OCI-LY1 (cell line): ENCODE measurements around the gene ARMC3.
"Not testable (repeated sequence)": the region's sequence is repeated elsewhere in the genome, so short reads cannot be mapped to it uniquely, and the experiment has no call there.

ENCODE experiments used
- H2AFZ ChIP-seq: fragments of 200-600 bp; sonication (generic), shearing (Covaris generic); 2 replicates; pipeline ENCODE4 v1.6.0; 2014; ENCODE audit warnings: antibody characterized with exemption, mild to moderate bottlenecking, low read length
- H3F3A ChIP-seq: fragments of 200-600 bp; sonication (generic), shearing (Covaris generic); 2 replicates; pipeline ENCODE4 v1.6.0; 2014; ENCODE audit warnings: mild to moderate bottlenecking, antibody characterized with exemption, low read length, moderate library complexity; ENCODE audit not compliant: insufficient read depth
- H3K27ac ChIP-seq: fragments of 200-600 bp; sonication (generic); 2 replicates; pipeline ENCODE4 v1.5.1; 2014; ENCODE audit warnings: low read length, mixed run types, mild to moderate bottlenecking, low read depth; ENCODE audit not compliant: poor library complexity, severe bottlenecking
- H3K27me3 ChIP-seq: fragments of 200-600 bp; sonication (generic); 2 replicates; pipeline ENCODE4 v1.6.0; 2014; ENCODE audit warnings: antibody characterized with exemption, mild to moderate bottlenecking, low read length, moderate library complexity; ENCODE audit not compliant: insufficient read depth
- H3K36me3 ChIP-seq: fragments of 200-600 bp; sonication (generic); 2 replicates; pipeline ENCODE4 v1.6.1; 2014; ENCODE audit warnings: mild to moderate bottlenecking, antibody characterized with exemption, low read length, moderate library complexity, mixed read lengths; ENCODE audit not compliant: insufficient read depth
- H3K4me1 ChIP-seq: fragments of 200-600 bp; sonication (generic); 2 replicates; pipeline ENCODE4 v1.5.1; 2014; ENCODE audit warnings: mild to moderate bottlenecking, low read length, moderate library complexity; ENCODE audit not compliant: insufficient read depth, severe bottlenecking
- H3K4me2 ChIP-seq: fragments of 200-600 bp; sonication (generic), shearing (Covaris generic); 2 replicates; pipeline ENCODE4 v1.6.1; 2014; ENCODE audit warnings: low read length
- H3K4me3 ChIP-seq: fragments of 200-600 bp; sonication (generic); 2 replicates; pipeline ENCODE4 v1.5.1; 2014; ENCODE audit warnings: low read length, low read depth, mild to moderate bottlenecking, mixed read lengths; ENCODE audit not compliant: poor library complexity, severe bottlenecking
- H3K79me2 ChIP-seq: fragments of 200-600 bp; shearing (Covaris generic); 2 replicates; pipeline ENCODE4 v1.6.1; 2016; ENCODE audit warnings: mixed run types, low read length, mixed read lengths; ENCODE audit not compliant: insufficient read depth
- H3K9ac ChIP-seq: fragments of 200-600 bp; sonication (generic), shearing (Covaris generic); 2 replicates; pipeline ENCODE4 v1.6.1; 2014; ENCODE audit warnings: mild to moderate bottlenecking, low read length, mixed read lengths
- H3K9me2 ChIP-seq: fragments of 200-600 bp; sonication (generic), shearing (Covaris generic); 2 replicates; pipeline ENCODE4 v1.6.1; 2014; ENCODE audit warnings: low read depth, mild to moderate bottlenecking, low read length, mixed read lengths
- H3K9me3 ChIP-seq: fragments of 200-600 bp; shearing (Covaris generic); 2 replicates; pipeline ENCODE4 v1.6.1; 2014; ENCODE audit warnings: low read length, mixed read lengths
- H4K20me1 ChIP-seq: fragments of 200-600 bp; sonication (generic), shearing (Covaris generic); 2 replicates; pipeline ENCODE4 v1.6.0; 2016; ENCODE audit warnings: mild to moderate bottlenecking, low read length; ENCODE audit not compliant: insufficient read depth
- EZH2 ChIP-seq: fragments of 200-600 bp; sonication (generic), shearing (Covaris generic); IDR thresholded peaks from 2 replicates; pipeline ENCODE4 v1.8.0; 2017; ENCODE audit warnings: borderline replicate concordance, mixed run types, mild to moderate bottlenecking, antibody characterized with exemption, low read length, moderate library complexity, mixed read lengths
- TF ChIP-seq, protein P1 (sequence below): fragments of 200-600 bp; sonication (generic), shearing (Covaris generic); IDR thresholded peaks from 2 replicates; pipeline ENCODE4 v1.5.1; 2017; ENCODE audit warnings: mild to moderate bottlenecking, antibody characterized with exemption, low read length, moderate library complexity, mixed read lengths

Gene ARMC3

DNA sequence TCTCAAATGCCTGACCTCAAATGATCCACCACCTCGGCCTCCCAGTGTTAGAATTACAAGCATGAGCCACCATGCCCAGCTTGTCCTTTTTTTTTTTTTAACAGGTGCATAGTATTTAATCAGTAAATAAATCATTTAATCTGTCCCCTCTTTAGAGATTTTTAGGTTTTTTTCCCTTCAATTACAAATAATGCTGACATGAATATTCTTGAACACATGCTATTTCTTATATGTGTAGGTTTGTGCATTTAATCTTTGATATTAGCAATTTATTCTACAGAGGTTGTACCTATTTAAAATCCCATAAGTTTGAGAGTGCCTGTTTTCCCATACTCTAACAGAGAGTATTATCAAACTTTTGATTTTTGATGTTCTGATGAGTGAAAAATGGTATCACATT lies 24.2 kb upstream of the ARMC3 start:
- no peaks in the 10 kb centered on the region for H3K27me3 ChIP-seq
- H3K4me3 ChIP-seq = no peak overlapping the region
- H3K79me2 ChIP-seq = no peaks in the 10 kb centered on the region
- H3K9ac ChIP-seq = no peak overlapping the region
- H2AFZ ChIP-seq = no peak overlapping the region
- no peaks in the 10 kb centered on the region for H3K4me1 ChIP-seq
- TF ChIP-seq EZH2 = no peak
- TF ChIP-seq, protein P1, sequence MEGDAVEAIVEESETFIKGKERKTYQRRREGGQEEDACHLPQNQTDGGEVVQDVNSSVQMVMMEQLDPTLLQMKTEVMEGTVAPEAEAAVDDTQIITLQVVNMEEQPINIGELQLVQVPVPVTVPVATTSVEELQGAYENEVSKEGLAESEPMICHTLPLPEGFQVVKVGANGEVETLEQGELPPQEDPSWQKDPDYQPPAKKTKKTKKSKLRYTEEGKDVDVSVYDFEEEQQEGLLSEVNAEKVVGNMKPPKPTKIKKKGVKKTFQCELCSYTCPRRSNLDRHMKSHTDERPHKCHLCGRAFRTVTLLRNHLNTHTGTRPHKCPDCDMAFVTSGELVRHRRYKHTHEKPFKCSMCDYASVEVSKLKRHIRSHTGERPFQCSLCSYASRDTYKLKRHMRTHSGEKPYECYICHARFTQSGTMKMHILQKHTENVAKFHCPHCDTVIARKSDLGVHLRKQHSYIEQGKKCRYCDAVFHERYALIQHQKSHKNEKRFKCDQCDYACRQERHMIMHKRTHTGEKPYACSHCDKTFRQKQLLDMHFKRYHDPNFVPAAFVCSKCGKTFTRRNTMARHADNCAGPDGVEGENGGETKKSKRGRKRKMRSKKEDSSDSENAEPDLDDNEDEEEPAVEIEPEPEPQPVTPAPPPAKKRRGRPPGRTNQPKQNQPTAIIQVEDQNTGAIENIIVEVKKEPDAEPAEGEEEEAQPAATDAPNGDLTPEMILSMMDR = no peak
- H3K9me2 ChIP-seq = no peaks in the 10 kb centered on the region
- no peaks in the 10 kb centered on the region for H3K9me3 ChIP-seq
- no peak overlapping the region for H3K4me2 ChIP-seq
- H3K36me3 ChIP-seq = no peaks in the 10 kb centered on the region
- no peaks in the 10 kb centered on the region for H3F3A ChIP-seq
- no peaks in the 10 kb centered on the region for H4K20me1 ChIP-seq
- no peak overlapping the region for H3K27ac ChIP-seq

DNA sequence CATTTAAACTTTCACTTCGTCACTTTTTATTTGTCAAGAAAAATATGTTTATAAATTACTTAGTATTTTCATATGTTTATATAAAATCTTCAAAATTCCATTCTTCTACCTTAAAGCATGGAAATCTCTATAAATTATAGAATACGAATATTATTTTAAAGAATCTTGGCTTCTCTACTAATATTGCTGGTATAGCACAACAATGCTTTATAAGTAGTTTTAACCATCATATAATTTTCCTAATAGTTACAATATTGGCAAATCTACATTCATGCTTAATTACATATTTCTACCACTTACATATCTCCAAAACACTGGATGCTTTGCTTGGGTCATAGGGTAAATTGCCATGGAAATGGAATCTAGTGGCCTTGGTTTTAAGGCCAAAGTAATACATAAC lies 21.1 kb upstream of the ARMC3 start:
- Histone ChIP-seq H3F3A (no peaks in the 10 kb centered on the region), H3K4me3 (no peak overlapping the region), H3K9me3 (no peaks in the 10 kb centered on the region), H3K4me1 (no peaks in the 10 kb centered on the region), H3K27me3 (no peaks in the 10 kb centered on the region), H3K36me3 (no peaks in the 10 kb centered on the region), H2AFZ (no peak overlapping the region), H3K27ac (no peak overlapping the region), H4K20me1 (no peaks in the 10 kb centered on the region), H3K9me2 (no peaks in the 10 kb centered on the region), H3K4me2 (no peak overlapping the region), H3K79me2 (no peaks in the 10 kb centered on the region), H3K9ac (no peak overlapping the region)
- no peak for TF ChIP-seq EZH2
- TF ChIP-seq, protein P1 = no peak

DNA sequence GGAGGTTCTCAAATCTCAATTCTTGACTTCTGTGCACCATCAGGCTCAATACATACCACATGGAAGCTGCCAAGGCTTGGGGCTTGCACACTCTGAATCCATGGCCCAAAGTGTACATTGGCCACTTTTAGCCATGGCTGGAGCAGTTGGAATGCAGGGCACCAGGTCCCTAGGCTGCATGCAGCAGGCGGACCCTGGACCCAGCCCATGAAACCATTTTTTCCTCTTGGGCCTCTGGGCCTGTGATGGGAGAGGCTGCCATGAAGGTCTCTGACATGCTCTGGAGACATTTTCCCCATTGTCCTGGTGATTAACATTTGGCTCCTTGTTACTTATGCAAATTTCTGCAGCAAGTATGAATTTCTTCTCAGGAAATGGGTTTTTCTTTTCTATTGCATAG lies 19.0 kb upstream of the ARMC3 start:
- no peaks in the 10 kb centered on the region for H3F3A ChIP-seq
- no peak overlapping the region for H3K4me2 ChIP-seq
- TF ChIP-seq, protein P1 = no peak
- TF ChIP-seq EZH2 = no peak
- no peak overlapping the region for H3K27ac ChIP-seq
- no peaks in the 10 kb centered on the region for H3K79me2 ChIP-seq
- H3K27me3 ChIP-seq = no peaks in the 10 kb centered on the region
- H3K36me3 ChIP-seq = no peaks in the 10 kb centered on the region
- H4K20me1 ChIP-seq = no peaks in the 10 kb centered on the region
- no peaks in the 10 kb centered on the region for H3K9me2 ChIP-seq
- H3K4me1 ChIP-seq = no peaks in the 10 kb centered on the region
- H3K4me3 ChIP-seq = no peak overlapping the region
- no peak overlapping the region for H2AFZ ChIP-seq
- no peaks in the 10 kb centered on the region for H3K9me3 ChIP-seq
- no peak overlapping the region for H3K9ac ChIP-seq

DNA sequence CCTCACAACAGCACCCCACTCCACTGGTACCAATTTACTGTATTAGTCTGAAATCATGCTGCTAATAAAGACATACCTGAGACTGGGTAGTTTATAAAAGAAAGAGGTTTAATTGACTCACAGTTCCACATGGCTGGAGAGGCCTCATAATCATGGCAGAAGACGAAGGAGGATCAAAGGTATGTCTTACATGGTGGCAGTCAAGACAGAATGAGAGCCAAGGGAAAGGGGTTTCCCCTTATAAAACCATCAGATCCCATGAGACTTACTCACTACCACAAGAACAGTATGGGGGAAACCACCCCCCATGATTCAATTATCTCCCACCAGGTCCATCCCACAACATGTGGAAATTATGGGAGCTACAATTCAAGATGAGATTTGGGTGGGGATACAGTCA lies 18.2 kb upstream of the ARMC3 start:
- H2AFZ ChIP-seq, H3K36me3 ChIP-seq, H3F3A ChIP-seq: not testable (repeated sequence)

More for the DNA sequence above, 18.2 kb upstream of the ARMC3 start:
- not testable (repeated sequence) for H3K4me1 ChIP-seq, H3K4me2 ChIP-seq, H3K9ac ChIP-seq, H3K79me2 ChIP-seq, H3K27me3 ChIP-seq, H3K9me3 ChIP-seq, H3K9me2 ChIP-seq, H4K20me1 ChIP-seq, H3K27ac ChIP-seq, H3K4me3 ChIP-seq
